ENCODE results near the gene BCAP31.

Gene BCAP31

DNA sequence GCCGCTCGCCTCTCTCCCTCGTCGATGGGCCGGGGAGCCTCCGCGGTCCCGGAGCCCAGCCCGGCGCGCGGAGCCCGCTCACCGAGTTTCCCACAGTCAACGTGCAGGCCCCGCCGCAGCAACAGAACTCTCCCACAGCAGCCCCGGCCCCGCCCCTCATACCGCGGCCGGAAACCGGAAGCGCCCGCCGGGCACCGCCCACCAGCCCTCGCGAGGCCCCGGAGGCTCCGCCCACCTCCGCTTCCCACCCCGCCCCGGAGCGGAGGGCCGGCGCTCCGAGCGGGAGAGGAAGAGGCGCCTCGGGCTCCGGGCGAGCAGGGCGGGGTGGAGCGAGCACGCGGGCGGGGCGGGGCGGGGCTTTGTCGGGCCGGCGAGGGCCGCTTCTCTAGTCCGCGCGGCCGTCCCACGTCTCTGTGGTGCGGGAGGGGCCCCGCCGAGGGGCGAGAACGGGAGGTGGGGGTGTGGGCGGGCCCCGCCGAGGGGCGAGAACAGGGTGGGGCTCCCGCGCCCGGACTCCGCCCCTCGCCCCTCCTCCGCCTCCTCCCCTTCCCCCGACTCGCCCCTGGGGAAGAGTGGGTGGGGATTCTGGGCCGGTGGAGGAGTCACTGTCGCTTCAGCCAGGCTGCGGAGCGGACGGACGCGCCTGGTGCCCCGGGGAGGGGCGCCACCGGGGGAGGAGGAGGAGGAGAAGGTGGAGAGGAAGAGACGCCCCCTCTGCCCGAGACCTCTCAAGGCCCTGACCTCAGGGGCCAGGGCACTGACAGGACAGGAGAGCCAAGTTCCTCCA lies at the start of gene BCAP31, which contains the start of gene ABCD1:
Gene BCAP31, minus strand, starts transcription at position 136 of the 787 bp plus-strand sequence. CDS start 1,143 bp downstream, outside the sequence.
Gene ABCD1, plus strand, starts transcription at position 605 of the 787 bp plus-strand sequence. CDS start 411 bp downstream, outside the sequence.
- peak; percentile 81 to 95 for DNase-seq

DNA sequence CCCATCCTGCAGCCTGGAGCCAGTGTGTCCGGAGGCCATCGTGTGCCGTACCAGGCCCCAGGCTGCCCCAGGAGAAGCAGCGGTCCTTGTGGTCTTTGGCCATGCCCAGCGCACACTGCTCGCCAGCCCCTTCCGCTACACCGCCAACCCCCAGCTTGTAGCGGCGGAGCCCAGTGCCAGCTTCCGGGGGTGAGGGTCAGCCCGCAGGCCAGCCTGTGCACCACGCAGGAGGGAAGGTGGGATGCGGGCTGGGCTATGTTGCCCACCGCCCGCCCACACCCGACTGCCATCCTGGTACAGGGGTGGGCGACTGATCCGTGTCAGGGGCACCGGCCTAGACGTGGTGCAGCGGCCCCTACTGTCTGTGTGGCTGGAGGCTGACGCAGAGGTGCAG lies 49.0 kb upstream of the BCAP31 start:
- DNase-seq: no peak

DNA sequence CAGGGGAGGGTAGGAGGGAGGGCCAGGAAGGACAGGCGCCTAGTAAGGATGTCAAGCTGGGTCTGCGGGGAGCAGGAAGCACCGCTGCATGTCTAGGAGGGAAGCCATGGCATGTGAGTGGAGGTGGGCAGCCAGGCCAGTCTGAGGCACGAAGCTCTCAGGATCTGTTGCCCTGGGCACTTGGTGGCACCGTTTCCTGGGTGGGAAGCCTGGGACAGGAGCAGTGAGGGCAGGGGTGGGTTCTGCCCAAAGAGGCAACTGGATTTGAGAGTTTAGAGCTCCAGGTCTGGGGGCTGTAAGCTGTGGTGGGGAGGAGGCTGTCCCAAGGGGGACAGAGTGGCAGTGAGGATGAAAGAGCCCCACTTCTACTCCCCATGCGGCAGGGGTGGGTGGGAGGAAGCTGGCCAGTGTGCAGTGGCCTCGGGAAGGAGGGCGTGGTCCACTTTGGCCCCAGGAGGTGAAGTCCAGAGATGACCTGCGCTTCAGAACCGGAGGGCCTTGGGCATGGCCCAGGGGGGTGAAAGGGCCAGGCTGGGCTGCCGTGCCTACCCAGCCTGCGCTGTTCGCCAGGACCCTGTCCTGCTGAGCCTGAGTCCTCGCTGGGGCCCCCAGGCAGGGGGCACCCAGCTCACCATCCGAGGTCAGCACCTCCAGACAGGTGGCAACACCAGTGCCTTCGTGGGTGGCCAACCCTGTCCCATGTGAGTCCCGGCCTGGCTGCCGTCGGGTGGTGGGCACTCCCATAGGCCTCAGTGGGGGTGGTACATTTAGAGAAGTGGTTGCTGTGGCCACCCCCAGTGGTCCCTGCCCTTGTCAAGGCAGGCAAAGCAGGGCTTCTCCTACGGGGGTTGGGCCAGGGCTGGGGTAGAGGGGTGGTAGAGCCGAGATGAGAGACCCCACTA lies 48.4 kb upstream of the BCAP31 start:
- no peak for DNase-seq

DNA sequence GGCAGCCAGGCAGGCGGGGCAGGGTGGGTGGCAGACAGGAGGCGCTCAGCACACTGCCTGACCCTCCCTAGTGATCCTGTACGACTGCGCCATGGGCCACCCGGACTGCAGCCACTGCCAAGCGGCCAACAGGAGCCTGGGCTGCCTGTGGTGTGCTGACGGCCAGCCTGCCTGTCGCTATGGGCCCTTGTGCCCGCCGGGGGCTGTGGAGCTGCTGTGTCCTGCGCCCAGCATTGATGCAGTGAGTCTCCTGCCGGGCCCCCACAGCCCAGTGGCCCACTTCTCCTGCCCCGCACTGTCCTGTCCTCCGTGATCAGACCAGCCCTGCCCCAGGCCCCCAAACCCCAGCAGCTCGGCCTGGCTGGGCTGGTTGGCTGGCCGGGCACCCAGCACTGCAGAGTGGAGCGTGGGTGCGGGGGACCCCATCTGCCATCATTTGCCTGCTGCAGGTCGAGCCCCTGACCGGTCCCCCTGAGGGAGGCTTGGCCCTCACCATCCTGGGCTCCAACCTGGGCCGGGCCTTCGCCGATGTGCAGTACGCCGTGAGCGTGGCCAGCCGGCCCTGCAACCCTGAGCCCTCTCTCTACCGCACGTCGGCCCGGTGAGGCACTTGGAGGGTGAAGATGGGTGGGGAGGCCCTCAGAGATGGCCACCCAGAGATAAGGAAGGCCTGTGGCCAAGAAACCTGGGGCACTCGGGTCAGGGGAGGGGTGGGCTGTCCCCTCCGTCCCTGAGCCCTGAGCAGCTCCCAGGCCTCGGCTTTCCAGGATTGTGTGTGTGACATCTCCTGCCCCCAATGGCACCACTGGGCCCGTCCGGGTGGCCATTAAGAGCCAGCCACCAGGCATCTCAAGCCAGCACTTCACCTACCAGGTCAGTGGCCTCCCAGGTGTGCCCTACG lies 47.5 kb upstream of the BCAP31 start:
- DNase-seq: no peak

DNA sequence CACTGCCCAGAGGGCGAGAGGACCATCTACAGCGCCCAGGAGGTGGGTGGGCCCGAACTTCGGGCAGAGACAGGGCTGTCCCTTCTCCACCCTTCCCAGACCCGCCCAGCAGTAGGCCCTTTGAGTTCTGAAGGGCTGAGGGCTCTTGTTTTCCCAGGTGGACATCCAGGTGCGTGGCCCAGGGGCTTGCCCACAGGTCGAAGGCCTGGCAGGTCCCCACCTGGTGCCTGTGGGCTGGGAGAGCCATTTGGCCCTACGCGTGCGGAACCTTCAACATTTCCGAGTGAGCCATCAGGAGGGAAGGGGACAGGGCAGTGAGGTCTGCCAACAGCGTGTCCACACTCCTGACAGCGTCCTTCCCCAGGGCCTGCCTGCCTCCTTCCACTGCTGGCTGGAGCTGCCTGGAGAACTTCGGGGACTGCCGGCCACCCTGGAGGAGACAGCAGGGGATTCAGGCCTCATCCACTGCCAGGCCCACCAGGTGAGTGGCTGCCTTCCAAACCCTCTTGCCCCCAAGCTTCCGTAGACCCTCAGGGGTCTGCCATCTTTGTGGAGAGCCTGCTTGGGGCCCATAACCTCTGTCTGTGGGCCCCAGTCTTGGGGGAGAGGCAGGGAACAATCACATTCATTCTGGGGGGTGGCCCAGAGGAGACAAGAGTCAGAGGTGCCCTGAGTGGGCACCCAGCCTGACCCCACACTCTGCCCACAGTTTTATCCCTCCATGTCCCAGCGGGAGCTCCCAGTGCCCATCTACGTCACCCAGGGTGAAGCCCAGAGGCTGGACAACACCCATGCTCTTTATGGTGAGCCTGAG lies 46.6 kb upstream of the BCAP31 start:
- DNase-seq: no peak

DNA sequence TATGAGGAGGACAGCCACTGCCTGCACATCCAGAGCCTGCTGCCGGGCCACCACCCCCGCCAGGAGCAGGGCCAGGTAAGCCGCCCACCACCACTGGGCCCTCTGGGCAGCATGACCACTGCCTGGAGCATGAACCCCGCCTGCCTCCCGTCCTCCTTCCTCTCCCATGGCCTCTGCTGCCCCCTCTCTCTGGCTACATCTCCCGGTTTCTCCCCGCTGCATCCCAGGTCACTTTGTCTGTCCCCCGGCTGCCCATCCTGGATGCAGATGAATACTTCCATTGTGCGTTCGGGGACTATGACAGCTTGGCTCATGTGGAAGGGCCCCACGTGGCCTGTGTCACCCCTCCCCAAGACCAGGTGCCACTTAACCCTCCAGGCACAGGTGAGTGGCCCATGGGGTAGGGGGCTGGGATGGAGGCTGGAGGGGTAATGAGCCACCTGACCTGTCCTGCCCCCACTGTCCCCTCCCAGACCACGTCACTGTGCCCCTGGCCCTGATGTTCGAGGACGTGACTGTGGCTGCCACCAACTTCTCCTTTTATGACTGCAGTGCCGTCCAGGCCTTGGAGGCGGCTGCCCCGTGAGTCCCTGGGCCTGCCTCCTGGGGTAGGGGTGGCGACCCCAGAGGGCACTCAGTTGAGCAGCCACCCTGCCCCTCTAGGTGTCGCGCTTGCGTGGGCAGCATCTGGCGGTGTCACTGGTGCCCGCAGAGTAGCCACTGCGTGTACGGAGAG lies 45.8 kb upstream of the BCAP31 start:
- no peak for DNase-seq

DNA sequence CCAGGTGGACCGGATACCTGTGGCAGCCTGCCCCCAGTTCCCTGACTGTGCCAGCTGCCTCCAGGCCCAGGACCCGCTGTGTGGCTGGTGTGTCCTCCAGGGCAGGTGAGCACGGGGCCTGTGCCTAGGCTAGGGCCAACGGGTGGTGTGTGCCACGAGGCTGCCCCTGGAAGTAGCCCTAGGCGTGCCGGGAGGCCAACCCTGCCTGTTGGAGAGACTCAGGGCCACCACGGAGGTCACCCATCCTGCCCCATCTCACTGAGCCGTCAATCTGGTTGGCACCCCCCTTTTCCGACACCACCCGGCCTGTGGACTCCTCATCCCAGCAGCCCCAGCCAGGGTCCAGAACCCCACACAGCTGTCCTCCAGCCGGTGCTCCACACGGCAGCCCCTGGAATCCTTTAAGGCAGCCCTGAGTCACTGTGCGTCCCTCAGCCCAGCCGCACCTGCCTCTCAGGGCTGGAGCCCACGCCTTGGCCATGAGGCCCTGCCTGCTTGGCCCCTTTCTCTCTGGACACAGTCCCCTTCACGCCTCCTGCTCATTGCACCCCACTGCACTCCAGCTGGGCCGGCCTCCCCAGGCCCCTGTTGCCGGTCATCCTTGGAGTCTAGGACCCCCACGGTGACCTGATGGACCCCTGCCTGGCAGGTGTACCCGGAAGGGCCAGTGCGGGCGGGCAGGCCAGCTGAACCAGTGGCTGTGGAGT lies 45.1 kb upstream of the BCAP31 start:
- no peak for DNase-seq

DNA sequence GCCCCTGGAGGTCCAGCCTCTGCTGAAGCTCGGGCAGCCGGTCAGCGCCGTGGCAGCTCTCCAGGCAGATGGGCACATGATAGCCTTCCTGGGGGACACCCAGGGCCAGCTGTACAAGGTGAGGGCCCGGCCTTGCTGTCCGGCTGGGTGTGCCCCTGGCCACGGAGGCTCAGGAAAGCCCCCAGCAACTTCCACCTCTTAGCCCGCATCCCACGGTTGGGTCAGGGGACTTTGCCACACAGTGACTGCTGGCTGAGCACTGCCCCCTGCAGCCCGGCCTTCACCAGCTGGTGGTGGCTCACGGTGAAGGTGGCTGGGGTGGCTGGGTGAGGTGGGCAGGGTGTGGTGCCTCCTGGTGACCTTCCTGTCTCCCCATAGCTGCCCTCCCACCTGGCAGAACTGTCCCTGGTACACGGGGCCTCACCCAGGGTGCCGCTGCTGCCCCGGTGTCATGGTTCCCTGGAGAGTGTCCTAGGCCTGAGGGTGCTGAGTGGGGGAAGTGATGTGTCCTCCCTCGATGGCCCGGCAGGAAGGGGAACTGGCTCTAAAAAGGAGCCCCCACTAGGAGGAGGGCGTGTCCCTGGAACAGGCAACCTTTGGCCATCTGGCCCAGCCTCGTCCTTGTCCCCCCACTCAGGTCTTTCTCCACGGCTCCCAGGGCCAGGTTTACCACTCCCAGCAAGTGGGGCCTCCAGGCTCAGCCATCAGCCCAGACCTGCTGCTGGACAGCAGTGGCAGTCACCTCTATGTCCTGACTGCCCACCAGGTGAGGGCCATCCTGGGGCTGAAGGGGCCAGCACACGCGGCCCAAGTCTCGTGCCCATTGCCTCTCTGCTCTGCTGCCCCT lies 44.3 kb upstream of the BCAP31 start:
- DNase-seq: no peak

DNA sequence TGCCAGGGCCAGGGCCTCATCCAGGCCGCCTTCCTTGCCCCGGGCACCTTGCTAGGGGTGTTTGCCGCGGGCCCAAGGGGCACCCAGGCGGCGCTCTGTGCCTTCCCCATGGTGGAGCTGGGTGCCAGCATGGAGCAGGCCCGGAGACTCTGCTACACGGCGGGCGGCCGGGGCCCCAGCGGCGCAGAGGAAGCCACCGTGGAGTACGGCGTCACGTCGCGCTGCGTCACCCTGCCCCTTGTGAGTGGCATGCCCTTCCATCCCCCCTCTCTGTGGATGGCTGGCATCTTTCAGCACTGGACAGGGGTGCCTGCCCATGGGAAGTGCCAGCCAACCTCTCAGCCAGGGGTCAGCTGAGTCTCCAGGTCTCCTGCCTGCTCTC lies 43.5 kb upstream of the BCAP31 start:
- no peak for DNase-seq

DNA sequence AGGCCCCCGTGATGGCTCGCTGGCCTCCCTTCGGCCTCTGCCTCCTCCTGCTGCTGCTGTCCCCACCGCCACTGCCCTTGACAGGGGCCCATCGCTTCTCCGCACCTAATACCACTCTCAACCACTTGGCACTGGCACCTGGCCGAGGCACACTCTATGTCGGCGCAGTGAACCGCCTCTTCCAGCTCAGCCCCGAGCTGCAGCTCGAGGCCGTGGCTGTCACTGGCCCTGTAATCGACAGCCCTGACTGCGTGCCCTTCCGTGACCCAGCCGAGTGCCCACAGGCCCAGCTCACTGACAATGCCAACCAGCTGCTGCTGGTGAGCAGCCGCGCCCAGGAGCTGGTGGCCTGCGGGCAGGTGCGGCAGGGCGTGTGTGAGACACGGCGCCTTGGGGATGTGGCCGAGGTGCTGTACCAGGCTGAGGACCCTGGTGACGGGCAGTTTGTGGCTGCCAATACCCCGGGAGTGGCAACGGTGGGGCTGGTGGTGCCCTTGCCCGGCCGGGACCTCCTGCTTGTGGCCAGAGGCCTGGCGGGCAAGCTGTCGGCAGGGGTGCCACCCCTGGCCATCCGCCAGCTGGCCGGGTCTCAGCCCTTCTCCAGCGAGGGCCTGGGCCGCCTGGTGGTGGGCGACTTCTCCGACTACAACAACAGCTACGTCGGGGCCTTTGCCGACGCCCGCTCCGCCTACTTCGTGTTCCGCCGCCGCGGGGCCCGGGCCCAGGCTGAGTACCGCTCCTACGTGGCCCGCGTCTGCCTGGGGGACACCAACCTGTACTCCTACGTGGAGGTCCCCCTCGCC lies 42.9 kb upstream of the BCAP31 start:
- DNase-seq: no peak

DNA sequence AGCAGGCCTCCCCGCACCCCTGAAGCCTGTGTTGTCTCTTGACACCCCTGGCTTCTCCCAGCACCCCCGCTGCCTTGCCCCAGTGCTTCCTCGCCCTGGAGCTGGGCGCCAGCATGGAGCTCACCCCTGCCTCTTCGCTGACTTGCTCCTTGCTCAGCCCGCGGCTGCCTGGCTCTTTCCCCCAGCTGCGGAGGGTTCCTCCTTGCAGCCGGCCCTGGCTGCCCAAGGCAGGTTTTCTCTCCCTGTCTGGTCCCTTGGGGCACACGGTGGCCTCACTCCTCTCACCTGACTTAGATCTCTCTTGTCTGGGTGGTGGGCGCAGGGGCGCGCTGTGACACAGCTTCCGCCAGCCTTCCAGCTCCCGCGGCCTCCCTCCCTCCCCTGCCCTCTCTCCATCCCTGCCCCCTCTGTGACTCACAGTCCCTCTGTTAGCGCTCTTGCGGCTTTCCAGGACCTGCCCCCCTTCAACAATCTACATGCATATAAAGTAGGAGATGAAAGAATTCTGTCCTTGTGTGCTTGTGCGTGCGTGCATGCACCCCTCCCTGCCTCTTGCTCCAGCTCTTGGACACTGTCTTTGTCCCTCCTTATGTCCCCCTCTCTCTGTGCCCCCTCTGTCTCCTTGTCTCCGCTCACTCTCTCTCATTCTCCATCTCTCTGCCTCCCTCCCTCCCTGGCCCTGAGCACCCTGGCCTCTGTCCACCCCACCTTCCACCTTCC lies 42.1 kb upstream of the BCAP31 start:
- DNase-seq: peak in 1 of 2 donors; percentile 66

DNA sequence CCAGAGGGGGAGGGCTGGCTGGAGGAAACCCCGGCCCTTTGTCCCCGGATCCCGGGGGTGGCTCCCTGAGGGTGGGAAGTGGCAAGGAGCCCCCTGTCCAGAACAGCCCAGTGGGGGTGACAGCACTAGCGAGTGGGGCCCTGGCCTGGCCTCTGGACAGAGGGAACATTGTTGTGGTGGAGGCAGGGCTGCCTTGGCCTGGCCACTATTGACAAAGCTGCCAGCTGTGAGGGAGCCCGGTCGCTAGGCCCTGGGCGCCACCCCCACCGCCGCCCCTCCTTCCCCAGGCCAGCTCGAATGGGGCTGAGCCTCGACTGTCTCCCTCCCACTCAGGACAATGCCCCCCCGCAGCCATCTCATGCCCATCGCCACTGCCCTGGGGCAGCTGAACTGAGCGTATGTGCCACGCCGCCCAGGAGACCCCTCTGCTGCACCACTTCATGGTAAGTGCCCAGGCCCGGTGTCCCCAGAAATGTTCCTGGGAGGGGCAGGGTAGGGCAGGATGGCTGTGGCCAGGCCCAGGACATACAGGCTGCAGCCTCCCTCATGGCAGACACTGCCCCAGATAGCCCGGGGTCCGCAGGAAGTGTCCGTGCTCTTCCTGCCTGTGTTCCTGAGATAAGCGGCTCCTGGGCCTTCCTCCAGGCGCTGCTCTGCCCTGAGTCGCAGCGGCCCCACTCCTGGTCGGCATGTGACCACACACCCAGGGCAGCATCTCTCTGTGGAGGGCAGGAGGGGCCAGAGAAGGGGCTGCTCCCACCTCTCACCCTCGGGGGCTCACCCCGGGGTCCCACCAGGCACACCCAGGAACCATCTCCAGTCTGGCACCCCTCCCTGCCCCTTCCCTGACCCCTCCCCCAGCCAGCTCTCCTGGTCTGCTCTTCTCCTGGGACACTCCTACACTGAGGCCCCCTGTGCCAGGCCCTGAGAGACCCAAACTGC lies 41.2 kb upstream of the BCAP31 start:
- DNase-seq: peak; percentile 89 to 95

DNA sequence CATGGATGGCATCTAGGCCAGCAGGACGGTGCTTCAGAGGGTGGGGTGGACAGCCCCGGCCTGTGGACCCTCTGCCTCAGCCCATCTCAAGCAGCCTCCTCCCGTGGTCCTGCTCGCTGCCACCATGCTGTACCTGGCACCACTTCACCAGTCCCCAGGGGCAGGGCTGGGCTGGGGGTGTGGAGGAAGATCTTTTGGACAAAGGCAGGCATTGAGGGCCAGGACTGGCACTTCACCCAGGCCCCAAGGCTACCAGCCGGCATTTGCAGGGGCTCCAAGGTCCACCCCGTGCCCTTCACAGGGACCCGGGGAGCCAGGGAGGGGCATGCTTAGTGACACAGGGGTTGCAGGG lies 40.6 kb upstream of the BCAP31 start:
- no peak for DNase-seq

DNA sequence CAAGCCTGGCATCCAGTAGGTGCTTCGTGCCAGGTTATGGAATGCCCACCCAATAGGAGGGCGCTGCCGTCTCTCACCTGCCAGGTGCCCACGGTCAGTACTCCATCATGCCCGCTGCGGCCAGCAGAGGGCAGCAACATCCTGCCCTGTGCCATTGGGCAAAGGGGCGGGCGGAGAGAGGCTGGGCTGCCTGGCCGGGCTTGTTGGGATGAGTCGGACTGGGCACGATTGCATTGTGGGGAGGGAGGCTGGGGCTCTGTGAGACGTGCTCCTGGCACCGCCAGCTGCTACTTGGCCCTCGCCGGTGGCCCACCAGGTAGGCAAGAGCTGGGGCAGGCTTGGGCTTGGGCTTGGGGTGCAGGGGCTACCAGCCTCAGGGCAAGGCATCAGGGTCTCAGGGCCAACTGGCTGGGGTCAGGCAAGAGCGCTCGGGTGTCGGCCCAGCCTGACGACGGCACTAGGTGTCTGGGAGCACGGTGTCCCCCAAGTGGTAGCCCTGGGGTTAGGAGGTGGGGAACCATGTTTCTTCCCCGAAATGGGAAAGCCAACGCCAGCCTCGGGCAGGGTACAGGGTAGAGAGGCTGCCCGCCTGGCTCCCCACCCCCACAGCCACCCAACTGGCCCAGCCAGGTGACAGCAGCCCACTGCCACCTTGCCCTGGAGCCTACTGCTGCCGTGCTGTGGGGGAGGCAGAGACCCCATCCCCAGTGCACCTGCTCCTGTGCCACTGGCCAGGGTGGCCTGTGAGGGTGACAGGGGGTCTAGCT lies 40.0 kb upstream of the BCAP31 start, which contains the start of gene PLXNB3:
Gene PLXNB3, plus strand, starts transcription at position 261 of the 767 bp plus-strand sequence. CDS start 1,287 bp downstream, outside the sequence.
- DNase-seq: peak; percentile 71 to 72

DNA sequence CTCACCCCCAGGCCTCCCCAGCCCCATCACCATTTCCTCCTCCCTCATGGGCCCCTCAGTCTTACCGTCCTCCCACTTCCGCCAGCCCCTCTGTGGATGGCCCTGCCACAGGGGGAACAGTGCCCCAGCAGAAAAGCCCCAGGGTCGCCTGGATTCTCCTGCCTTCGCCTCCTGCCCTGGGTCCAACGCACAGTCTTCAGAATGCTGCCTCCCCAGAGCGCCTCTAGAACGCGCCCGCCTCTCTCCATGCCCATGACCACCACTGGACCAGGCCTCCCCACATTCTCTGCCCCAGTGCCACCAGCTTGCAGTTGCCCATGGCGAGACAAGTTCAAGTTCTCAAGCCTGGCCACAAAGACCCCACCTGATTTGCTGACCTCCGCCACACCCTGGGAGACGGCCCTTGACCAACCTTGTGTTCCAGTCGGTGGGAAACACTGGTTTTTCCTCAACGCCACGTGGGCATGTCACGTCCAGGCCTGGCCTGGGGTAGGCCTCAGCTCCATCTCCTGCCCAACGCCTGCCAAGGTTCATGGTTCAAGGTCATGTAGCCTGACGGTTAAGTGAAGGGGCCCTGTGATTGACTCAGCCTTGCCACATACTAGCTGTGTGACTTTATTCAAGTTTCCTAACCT lies 39.2 kb upstream of the BCAP31 start:
- no peak for DNase-seq

Data from hippocampal formation (tissue), 2 donors.